ENCODE data around the gene DIPK1C.

The DIPK1C gene

DNA sequence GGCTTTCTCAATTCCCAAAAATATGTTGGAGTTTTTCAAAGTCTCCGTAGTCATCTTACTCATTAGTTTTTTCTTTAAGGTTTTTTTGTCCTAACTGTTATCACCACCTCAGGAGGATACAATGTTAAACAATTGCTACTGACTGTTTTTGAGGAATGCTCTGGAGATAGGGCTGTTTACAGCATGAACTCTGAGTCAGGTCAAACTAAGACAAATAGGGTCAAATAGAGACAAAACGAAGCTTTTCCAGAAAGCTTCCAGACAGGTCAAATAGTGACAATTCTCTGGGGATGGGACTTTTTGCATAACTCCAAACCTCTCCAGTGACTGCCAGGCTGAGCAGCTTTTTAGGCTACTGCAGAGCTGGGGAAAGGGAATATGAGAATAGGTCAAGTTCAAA lies 15.2 kb upstream of the DIPK1C start:
- peaks cover 0 to 8% (median 0%) of the 10 kb centered on the region in 5 donors for H3K9me3 ChIP-seq (ENCODE audit: control insufficient read depth in 5 of 5, low read length in 5 of 5)
- no peaks in the 10 kb centered on the region for H3K27me3 ChIP-seq (ENCODE audit: control insufficient read depth in 5 of 5, insufficient read depth in 4 of 5, low read length in 5 of 5)
- no peak overlapping the region for H3K27ac ChIP-seq (ENCODE audit: low read depth, low read length)
- no peak overlapping the region for H3K9ac ChIP-seq (ENCODE audit: low read length in 5 of 5)
- no peaks in the 10 kb centered on the region for H3K36me3 ChIP-seq (ENCODE audit: control insufficient read depth in 5 of 5, insufficient read depth in 5 of 5, low read length in 5 of 5)
- H3K4me3 ChIP-seq (ENCODE audit: low read depth in 1 of 5, low read length in 5 of 5), result no peak overlapping the region
- peaks cover 0 to 11% (median 2%) of the 10 kb centered on the region in 5 donors for H3K4me1 ChIP-seq (ENCODE audit: control insufficient read depth in 5 of 5, insufficient read depth in 5 of 5, low read length in 5 of 5)

DNA sequence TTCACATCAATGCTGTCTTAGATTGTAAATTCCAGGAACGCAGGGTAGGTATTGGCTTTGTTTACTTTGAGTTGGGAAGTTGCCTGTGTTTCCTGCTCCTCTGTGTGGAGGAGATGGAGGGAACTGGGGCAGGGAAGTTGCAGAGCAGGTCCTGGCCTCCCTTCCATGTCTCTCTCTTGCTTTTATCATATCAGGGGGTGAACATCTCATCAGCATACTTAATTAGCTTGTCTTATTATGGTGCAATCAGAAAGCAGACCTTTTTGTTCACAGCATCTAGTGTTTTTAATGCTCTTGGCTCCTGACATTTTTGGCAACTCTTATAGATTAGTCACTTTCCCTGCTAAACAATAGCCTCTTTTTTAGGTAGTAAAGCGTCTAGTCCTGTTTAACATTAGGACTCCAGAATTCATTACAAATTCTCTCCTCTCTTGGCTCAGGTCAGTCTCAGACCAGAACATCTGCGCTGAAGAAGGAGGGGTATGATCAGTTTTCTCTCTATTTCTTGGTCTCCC lies 11.5 kb upstream of the DIPK1C start:
- Histone ChIP-seq H3K4me3 (ENCODE audit: low read depth in 1 of 5, low read length in 5 of 5) (no peak overlapping the region), H3K27ac (ENCODE audit: low read depth, low read length) (no peak overlapping the region)

DNA sequence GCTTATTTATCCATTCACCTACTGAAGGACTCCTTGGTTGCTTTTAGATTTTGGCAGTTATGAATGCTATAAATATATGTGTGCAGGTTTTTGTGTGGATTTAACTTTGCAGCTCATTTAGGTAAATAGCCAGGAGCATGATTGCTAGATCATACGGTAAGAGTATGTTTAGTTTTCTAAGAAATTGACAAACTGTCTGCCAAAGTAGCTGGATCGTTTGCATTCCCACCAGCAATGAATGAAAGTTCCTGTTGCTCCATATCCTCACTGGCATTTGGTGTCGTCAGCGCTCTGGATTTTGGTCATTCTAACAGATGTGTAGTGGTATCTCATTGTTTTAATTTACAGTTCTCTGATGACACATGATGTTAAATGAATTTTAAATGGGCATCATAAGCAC lies 8.7 kb upstream of the DIPK1C start:
- H3K36me3 ChIP-seq (ENCODE audit: control insufficient read depth in 5 of 5, insufficient read depth in 5 of 5, low read length in 5 of 5), result no peaks in the 10 kb centered on the region
- H3K27ac ChIP-seq (ENCODE audit: low read depth, low read length), result no peak overlapping the region
- peaks cover 0 to 11% (median 2%) of the 10 kb centered on the region in 5 donors for H3K4me1 ChIP-seq (ENCODE audit: control insufficient read depth in 5 of 5, insufficient read depth in 5 of 5, low read length in 5 of 5)
- H3K27me3 ChIP-seq (ENCODE audit: control insufficient read depth in 5 of 5, insufficient read depth in 4 of 5, low read length in 5 of 5), result peaks cover 0 to 2% (median 0%) of the 10 kb centered on the region in 5 donors
- no peak overlapping the region for H3K9ac ChIP-seq (ENCODE audit: low read length in 5 of 5)
- peaks cover 0 to 8% (median 0%) of the 10 kb centered on the region in 5 donors for H3K9me3 ChIP-seq (ENCODE audit: control insufficient read depth in 5 of 5, low read length in 5 of 5)
- H3K4me3 ChIP-seq (ENCODE audit: low read depth in 1 of 5, low read length in 5 of 5), result no peak overlapping the region

More for the DNA sequence above, 11.5 kb upstream of the DIPK1C start:
- Histone ChIP-seq H3K4me1 (ENCODE audit: control insufficient read depth in 5 of 5, insufficient read depth in 5 of 5, low read length in 5 of 5) (peaks cover 0 to 11% (median 2%) of the 10 kb centered on the region in 5 donors), H3K9me3 (ENCODE audit: control insufficient read depth in 5 of 5, low read length in 5 of 5) (peaks cover 0 to 8% (median 0%) of the 10 kb centered on the region in 5 donors), H3K27me3 (ENCODE audit: control insufficient read depth in 5 of 5, insufficient read depth in 4 of 5, low read length in 5 of 5) (no peaks in the 10 kb centered on the region), H3K36me3 (ENCODE audit: control insufficient read depth in 5 of 5, insufficient read depth in 5 of 5, low read length in 5 of 5) (no peaks in the 10 kb centered on the region), H3K9ac (ENCODE audit: low read length in 5 of 5) (no peak overlapping the region)

DNA sequence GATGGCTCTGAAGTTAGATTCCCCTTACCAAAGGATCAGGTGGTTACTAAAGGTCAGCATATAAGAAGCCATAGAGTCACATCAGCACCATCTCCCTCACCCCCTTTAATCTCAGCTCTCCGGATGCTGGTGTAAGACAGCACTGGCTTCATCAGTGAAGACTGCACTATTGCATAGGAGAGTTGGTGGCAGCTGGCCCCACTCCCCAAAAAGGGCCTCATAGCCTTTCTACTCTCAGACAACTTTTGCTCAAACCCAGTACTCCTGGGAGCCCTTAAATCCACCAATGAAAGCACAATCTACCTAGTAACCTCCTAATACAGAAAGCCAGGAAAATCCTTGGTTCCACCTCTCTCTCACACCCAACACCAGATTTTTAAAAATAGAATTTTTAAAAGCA lies 6.9 kb upstream of the DIPK1C start:
- no peak overlapping the region for H3K27ac ChIP-seq (ENCODE audit: low read depth, low read length)
- no peak overlapping the region for H3K9ac ChIP-seq (ENCODE audit: low read length in 5 of 5)
- H3K36me3 ChIP-seq (ENCODE audit: control insufficient read depth in 5 of 5, insufficient read depth in 5 of 5, low read length in 5 of 5), result no peaks in the 10 kb centered on the region
- peaks cover 0 to 4% (median 2%) of the 10 kb centered on the region in 5 donors for H3K27me3 ChIP-seq (ENCODE audit: control insufficient read depth in 5 of 5, insufficient read depth in 4 of 5, low read length in 5 of 5)
- H3K4me1 ChIP-seq (ENCODE audit: control insufficient read depth in 5 of 5, insufficient read depth in 5 of 5, low read length in 5 of 5), result peaks cover 0 to 9% (median 2%) of the 10 kb centered on the region in 5 donors
- no peaks in the 10 kb centered on the region for H3K9me3 ChIP-seq (ENCODE audit: control insufficient read depth in 5 of 5, low read length in 5 of 5)
- H3K4me3 ChIP-seq (ENCODE audit: low read depth in 1 of 5, low read length in 5 of 5), result no peak overlapping the region

DNA sequence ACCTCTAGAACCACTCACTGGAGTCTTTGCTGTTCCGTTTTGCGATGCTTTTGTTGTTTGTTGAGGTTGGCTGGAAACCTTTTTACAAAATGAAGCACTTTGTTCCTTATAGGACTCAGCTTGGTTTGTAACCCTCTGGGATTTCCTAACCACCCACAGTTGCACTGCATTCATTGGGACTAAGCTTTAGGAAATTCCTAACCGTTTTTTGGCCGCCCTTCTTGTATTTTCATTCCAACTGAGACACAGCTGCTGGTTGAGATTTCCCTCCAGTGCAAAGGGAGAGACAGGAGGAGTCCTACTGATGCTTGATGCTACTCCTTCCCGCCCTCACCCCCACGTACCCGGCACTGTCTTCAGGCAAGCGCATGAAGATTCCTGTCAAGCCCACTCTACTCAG lies 6.1 kb upstream of the DIPK1C start:
- no peak overlapping the region for H3K27ac ChIP-seq (ENCODE audit: low read depth, low read length)

GRCh38 chr18:74460825-74461224 lies 3.7 kb upstream of the DIPK1C start:
- Histone ChIP-seq H3K4me1 (ENCODE audit: control insufficient read depth in 5 of 5, insufficient read depth in 5 of 5, low read length in 5 of 5) (peaks cover 0 to 18% (median 14%) of the 10 kb centered on the region in 5 donors), H3K27me3 (ENCODE audit: control insufficient read depth in 5 of 5, insufficient read depth in 4 of 5, low read length in 5 of 5) (peaks cover 16 to 22% (median 21%) of the 10 kb centered on the region in 5 donors), H3K27ac (ENCODE audit: low read depth, low read length) (no peak overlapping the region), H3K4me3 (ENCODE audit: low read depth in 1 of 5, low read length in 5 of 5) (no peak overlapping the region), H3K9me3 (ENCODE audit: control insufficient read depth in 5 of 5, low read length in 5 of 5) (no peaks in the 10 kb centered on the region), H3K36me3 (ENCODE audit: control insufficient read depth in 5 of 5, insufficient read depth in 5 of 5, low read length in 5 of 5) (no peaks in the 10 kb centered on the region), H3K9ac (ENCODE audit: low read length in 5 of 5) (no peak overlapping the region)

More for the DNA sequence above, 6.1 kb upstream of the DIPK1C start:
- no peak overlapping the region for H3K4me3 ChIP-seq (ENCODE audit: low read depth in 1 of 5, low read length in 5 of 5)
- H3K36me3 ChIP-seq (ENCODE audit: control insufficient read depth in 5 of 5, insufficient read depth in 5 of 5, low read length in 5 of 5), result no peaks in the 10 kb centered on the region
- peaks cover 1 to 5% (median 2%) of the 10 kb centered on the region in 5 donors for H3K27me3 ChIP-seq (ENCODE audit: control insufficient read depth in 5 of 5, insufficient read depth in 4 of 5, low read length in 5 of 5)
- H3K9me3 ChIP-seq (ENCODE audit: control insufficient read depth in 5 of 5, low read length in 5 of 5), result no peaks in the 10 kb centered on the region
- peaks cover 0 to 2% (median 0%) of the 10 kb centered on the region in 5 donors for H3K4me1 ChIP-seq (ENCODE audit: control insufficient read depth in 5 of 5, insufficient read depth in 5 of 5, low read length in 5 of 5)
- no peak overlapping the region for H3K9ac ChIP-seq (ENCODE audit: low read length in 5 of 5)

GRCh38 chr18:74459889-74460288 lies 2.8 kb upstream of the DIPK1C start:
- Histone ChIP-seq H3K27ac (ENCODE audit: low read depth, low read length) (no peak overlapping the region), H3K9me3 (ENCODE audit: control insufficient read depth in 5 of 5, low read length in 5 of 5) (no peaks in the 10 kb centered on the region), H3K36me3 (ENCODE audit: control insufficient read depth in 5 of 5, insufficient read depth in 5 of 5, low read length in 5 of 5) (no peaks in the 10 kb centered on the region), H3K4me3 (ENCODE audit: low read depth in 1 of 5, low read length in 5 of 5) (no peak overlapping the region), H3K9ac (ENCODE audit: low read length in 5 of 5) (no peak overlapping the region), H3K27me3 (ENCODE audit: control insufficient read depth in 5 of 5, insufficient read depth in 4 of 5, low read length in 5 of 5) (peaks cover 16 to 25% (median 22%) of the 10 kb centered on the region in 5 donors), H3K4me1 (ENCODE audit: control insufficient read depth in 5 of 5, insufficient read depth in 5 of 5, low read length in 5 of 5) (peaks cover 0 to 18% (median 14%) of the 10 kb centered on the region in 5 donors)

- Histone ChIP-seq H3K4me1 (ENCODE audit: control insufficient read depth in 5 of 5, insufficient read depth in 5 of 5, low read length in 5 of 5) (peaks cover 0 to 18% (median 14%) of the 10 kb centered on the region in 5 donors), H3K4me3 (ENCODE audit: low read depth in 1 of 5, low read length in 5 of 5) (peak overlapping the region in 1 of 5 donors; percentile 27), H3K36me3 (ENCODE audit: control insufficient read depth in 5 of 5, insufficient read depth in 5 of 5, low read length in 5 of 5) (no peaks in the 10 kb centered on the region), H3K27ac (ENCODE audit: low read depth, low read length) (no peak overlapping the region), H3K27me3 (ENCODE audit: control insufficient read depth in 5 of 5, insufficient read depth in 4 of 5, low read length in 5 of 5) (peaks cover 16 to 36% (median 33%) of the 10 kb centered on the region in 5 donors), H3K9me3 (ENCODE audit: control insufficient read depth in 5 of 5, low read length in 5 of 5) (no peaks in the 10 kb centered on the region), H3K9ac (ENCODE audit: low read length in 5 of 5) (no peak overlapping the region)
Measured at GRCh38 chr18:74457725-74458421, 765 bp upstream of the DIPK1C start.

DNA sequence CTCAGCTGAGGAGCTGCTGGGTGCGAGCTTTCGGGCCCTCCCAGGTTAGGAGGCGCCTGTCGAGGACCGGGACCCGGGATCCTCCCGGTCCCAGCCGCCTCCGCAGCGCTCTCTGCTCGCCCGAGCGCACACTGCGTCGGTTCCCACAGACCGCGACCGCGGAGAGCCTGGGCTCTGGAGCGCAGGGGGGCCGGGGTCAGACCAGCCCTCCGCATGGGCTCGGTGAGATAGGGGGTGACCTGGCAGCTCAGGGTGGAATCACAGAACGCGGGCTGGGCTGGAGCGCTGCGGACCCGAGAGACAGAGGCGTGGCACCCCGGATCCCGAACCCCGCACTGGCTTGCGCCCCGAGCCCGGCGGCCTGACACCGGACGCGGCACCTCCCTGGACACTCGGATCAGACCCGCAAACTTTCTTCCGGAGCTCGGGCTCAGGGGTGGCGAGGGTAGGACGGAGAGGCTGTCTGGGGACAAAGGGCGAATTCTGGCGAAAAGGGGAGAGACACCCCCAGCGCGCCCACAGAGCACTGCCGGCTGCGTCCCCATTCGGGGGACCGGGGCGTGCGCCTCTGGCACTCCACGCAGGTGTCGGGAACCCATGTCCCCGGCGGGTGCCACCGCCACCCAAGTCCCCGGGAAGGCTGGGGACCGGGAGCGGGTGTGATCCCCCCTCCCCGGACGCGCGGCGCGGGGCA lies 612 bp downstream of the DIPK1C start:
- no peak overlapping the region for H3K9ac ChIP-seq (ENCODE audit: low read length in 5 of 5)
- H3K27ac ChIP-seq (ENCODE audit: low read depth, low read length), result no peak overlapping the region

GRCh38 chr18:74456017-74456348 lies 1.1 kb downstream of the DIPK1C start:
- no peaks in the 10 kb centered on the region for H3K9me3 ChIP-seq (ENCODE audit: control insufficient read depth in 5 of 5, low read length in 5 of 5)
- no peak overlapping the region for H3K9ac ChIP-seq (ENCODE audit: low read length in 5 of 5)
- H3K27ac ChIP-seq (ENCODE audit: low read depth, low read length), result no peak overlapping the region
- peaks cover 16 to 36% (median 33%) of the 10 kb centered on the region in 5 donors for H3K27me3 ChIP-seq (ENCODE audit: control insufficient read depth in 5 of 5, insufficient read depth in 4 of 5, low read length in 5 of 5)
- peaks cover 0 to 18% (median 18%) of the 10 kb centered on the region in 5 donors for H3K4me1 ChIP-seq (ENCODE audit: control insufficient read depth in 5 of 5, insufficient read depth in 5 of 5, low read length in 5 of 5)
- no peaks in the 10 kb centered on the region for H3K36me3 ChIP-seq (ENCODE audit: control insufficient read depth in 5 of 5, insufficient read depth in 5 of 5, low read length in 5 of 5)
- peak overlapping the region in 3 of 5 donors; percentile 36 to 58 (median 43) for H3K4me3 ChIP-seq (ENCODE audit: low read depth in 1 of 5, low read length in 5 of 5)

More for the DNA sequence above, 612 bp downstream of the DIPK1C start:
- H3K27me3 ChIP-seq (ENCODE audit: control insufficient read depth in 5 of 5, insufficient read depth in 4 of 5, low read length in 5 of 5), result peaks cover 16 to 36% (median 33%) of the 10 kb centered on the region in 5 donors
- H3K36me3 ChIP-seq (ENCODE audit: control insufficient read depth in 5 of 5, insufficient read depth in 5 of 5, low read length in 5 of 5), result no peaks in the 10 kb centered on the region
- H3K4me3 ChIP-seq (ENCODE audit: low read depth in 1 of 5, low read length in 5 of 5), result peak overlapping the region in 4 of 5 donors; percentile 36 to 58 (median 48)
- H3K4me1 ChIP-seq (ENCODE audit: control insufficient read depth in 5 of 5, insufficient read depth in 5 of 5, low read length in 5 of 5), result peaks cover 0 to 18% (median 14%) of the 10 kb centered on the region in 5 donors
- no peaks in the 10 kb centered on the region for H3K9me3 ChIP-seq (ENCODE audit: control insufficient read depth in 5 of 5, low read length in 5 of 5)
